GM12878 (cell line): Measurements from ENCODE around the gene CARD11. TPM values are rescaled to one million over a fixed set of nuclear protein-coding genes. Genes with fewer than 3 reads are reported as not detected.

ENCODE experiments used
- ATF2 ChIP-seq: IDR thresholded peaks from 2 replicates; pipeline ENCODE4 v1.6.1; 2012; ENCODE audit warnings: low read length, inconsistent platforms
- BACH1 ChIP-seq: fragments of 450-650 bp; IDR thresholded peaks from 2 replicates; pipeline ENCODE4 v1.6.1; 2017; ENCODE audit warnings: mild to moderate bottlenecking, borderline replicate concordance
- FOXK2 ChIP-seq: fragments of 450-650 bp; IDR thresholded peaks from 2 replicates; pipeline ENCODE4 v1.6.1; 2017; ENCODE audit warnings: mild to moderate bottlenecking, moderate library complexity
- FOXM1 ChIP-seq: IDR thresholded peaks from 2 replicates; pipeline ENCODE4 v1.6.1; 2012; ENCODE audit warnings: low read depth, mild to moderate bottlenecking, inconsistent platforms, low read length, moderate library complexity
- JUNB ChIP-seq: IDR thresholded peaks from 2 replicates; pipeline ENCODE4 v1.6.1; 2016; ENCODE audit warnings: antibody characterized with exemption, mild to moderate bottlenecking
- MTA2 ChIP-seq: fragments of 450-650 bp; IDR thresholded peaks from 2 replicates; pipeline ENCODE4 v1.6.1; 2016; ENCODE audit warnings: low read depth, mild to moderate bottlenecking, moderate library complexity
- MXI1 ChIP-seq: fragments of 150-350 bp; IDR thresholded peaks from 2 replicates; pipeline ENCODE4 v1.6.1; 2011; ENCODE audit warnings: low read depth, mild to moderate bottlenecking, inconsistent platforms, low read length, improper control_type of control experiment
- NFIC ChIP-seq: IDR thresholded peaks from 2 replicates; pipeline ENCODE4 v1.6.1; 2012; ENCODE audit warnings: low read depth, mild to moderate bottlenecking, inconsistent platforms, low read length, moderate library complexity
- NR2C1 ChIP-seq: fragments of 450-650 bp; IDR thresholded peaks from 2 replicates; pipeline ENCODE4 v1.6.1; 2017; ENCODE audit warnings: antibody characterized with exemption, mild to moderate bottlenecking, moderate library complexity
- NR2F1 ChIP-seq: fragments of 450-650 bp; conservative IDR thresholded peaks from 2 replicates; pipeline ENCODE4 v1.6.1; 2017; ENCODE audit warnings: mild to moderate bottlenecking
- POLR2A ChIP-seq: IDR thresholded peaks from 2 replicates; pipeline ENCODE4 v1.6.1; 2011; ENCODE audit warnings: low read depth, mild to moderate bottlenecking, low read length
- RCOR1 ChIP-seq: conservative IDR thresholded peaks from 2 replicates; pipeline ENCODE4 v1.6.1; 2012; ENCODE audit warnings: low read depth, low read length, improper control_type of control experiment
- SUPT20H ChIP-seq: IDR thresholded peaks from 2 replicates; pipeline ENCODE4 v1.6.1; 2011; ENCODE audit warnings: low read depth, mild to moderate bottlenecking, low read length, moderate library complexity, borderline replicate concordance; ENCODE audit not compliant: control insufficient read depth
- ZBTB11 ChIP-seq: fragments of 450-650 bp; formaldehyde crosslinking; IDR thresholded peaks from 2 replicates; pipeline ENCODE4 v1.5.0; 2022; ENCODE audit warnings: mild to moderate bottlenecking, missing genetic modification characterization
- ZNF687 ChIP-seq: fragments of 450-650 bp; IDR thresholded peaks from 2 replicates; pipeline ENCODE4 v1.6.1; 2017; ENCODE audit warnings: mild to moderate bottlenecking, moderate library complexity
- ZZZ3 ChIP-seq: IDR thresholded peaks from 2 replicates; pipeline ENCODE4 v1.6.1; 2011; ENCODE audit warnings: low read depth; ENCODE audit not compliant: control insufficient read depth, insufficient read length
- polyA plus RNA-seq, 11 experiments: library from polyadenylated mRNA; depleted of rRNA in 4 of 11; unstranded in 6 of 11; stranded (reverse) in 5 of 11; fragments of >200 nt; fragmentation: Nextera tagmentation in 4 of 11; fragmentation: Illumina TruSeq in 1 of 11; extraction: Ambion mirVana in 4 of 11; extraction: Trizol in 1 of 11; gene quantifications; 1 replicate in 1 of 11; 2 replicates in 10 of 11; pipeline versions ENCODE4 v1.2.1 to v1.2.3, GENCODE V29; 2011 to 2016; ENCODE audit warnings: inconsistent platforms in 2 of 11, missing spikeins in 2 of 11, low read depth in 1 of 11
- total RNA-seq, 4 experiments: library from RNA; depleted of rRNA in 3 of 4; stranded (reverse); fragments of >200 nt in 3 of 4; fragmentation: Illumina TruSeq in 1 of 4; extraction: Trizol in 1 of 4; gene quantifications; 2 replicates each; pipeline versions ENCODE4 v1.2.1 to v1.2.3, GENCODE V29; 2013 to 2021
- TF ChIP-seq, protein P1 (sequence below): fragments of 450-650 bp; formaldehyde crosslinking; IDR thresholded peaks from 2 replicates; pipeline ENCODE4 v1.4.0; 2020; ENCODE audit warnings: mild to moderate bottlenecking, moderate library complexity

The CARD11 gene
- total and polyA plus RNA-seq, 10 of the 15 experiments (the other 5 are each of a cell fraction or from before 2014, with no cell fraction given): 0.27 to 72.0 (median 28.4) TPM

DNA sequence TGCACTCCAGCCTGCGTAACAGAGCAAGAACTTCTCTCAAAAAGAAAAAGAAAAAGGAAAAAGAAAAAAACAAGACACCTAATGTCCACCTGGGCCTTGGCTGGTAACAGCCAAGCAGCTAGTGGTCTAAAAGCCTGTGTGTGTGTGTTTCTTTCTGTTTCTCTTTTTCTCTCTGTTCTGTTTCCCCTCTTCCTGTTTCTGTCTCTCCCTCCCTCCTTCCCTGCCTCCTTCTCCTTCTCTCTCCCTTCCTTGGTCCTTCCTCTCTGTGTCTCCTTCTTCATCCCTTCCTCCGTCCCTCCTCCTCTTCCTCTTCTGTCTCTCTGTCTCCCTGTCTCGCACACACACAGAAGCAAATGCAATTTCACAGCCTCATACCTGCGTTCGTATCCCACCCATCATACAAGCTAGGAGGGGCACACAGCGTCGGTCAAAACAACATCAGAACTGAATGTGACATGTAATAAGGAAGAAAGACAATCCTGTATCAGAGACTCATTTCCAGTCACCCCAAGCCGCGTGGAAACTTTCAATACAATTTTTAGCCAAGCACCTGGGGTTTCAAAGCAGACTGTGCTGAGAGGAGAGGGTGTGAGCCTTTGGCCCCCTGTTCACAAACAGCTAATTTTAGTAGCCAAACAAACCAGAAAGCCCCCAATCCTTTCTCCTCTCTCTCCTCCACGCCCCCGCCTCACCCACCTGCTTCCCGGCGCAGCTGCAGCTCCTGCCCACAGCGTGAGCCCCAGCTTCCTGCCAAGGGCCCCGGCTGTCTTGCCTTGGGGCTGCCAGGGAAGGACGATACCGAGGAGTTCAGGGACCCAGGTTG lies 149.3 kb downstream of the CARD11 start (continued):
- TF ChIP-seq, protein P1, sequence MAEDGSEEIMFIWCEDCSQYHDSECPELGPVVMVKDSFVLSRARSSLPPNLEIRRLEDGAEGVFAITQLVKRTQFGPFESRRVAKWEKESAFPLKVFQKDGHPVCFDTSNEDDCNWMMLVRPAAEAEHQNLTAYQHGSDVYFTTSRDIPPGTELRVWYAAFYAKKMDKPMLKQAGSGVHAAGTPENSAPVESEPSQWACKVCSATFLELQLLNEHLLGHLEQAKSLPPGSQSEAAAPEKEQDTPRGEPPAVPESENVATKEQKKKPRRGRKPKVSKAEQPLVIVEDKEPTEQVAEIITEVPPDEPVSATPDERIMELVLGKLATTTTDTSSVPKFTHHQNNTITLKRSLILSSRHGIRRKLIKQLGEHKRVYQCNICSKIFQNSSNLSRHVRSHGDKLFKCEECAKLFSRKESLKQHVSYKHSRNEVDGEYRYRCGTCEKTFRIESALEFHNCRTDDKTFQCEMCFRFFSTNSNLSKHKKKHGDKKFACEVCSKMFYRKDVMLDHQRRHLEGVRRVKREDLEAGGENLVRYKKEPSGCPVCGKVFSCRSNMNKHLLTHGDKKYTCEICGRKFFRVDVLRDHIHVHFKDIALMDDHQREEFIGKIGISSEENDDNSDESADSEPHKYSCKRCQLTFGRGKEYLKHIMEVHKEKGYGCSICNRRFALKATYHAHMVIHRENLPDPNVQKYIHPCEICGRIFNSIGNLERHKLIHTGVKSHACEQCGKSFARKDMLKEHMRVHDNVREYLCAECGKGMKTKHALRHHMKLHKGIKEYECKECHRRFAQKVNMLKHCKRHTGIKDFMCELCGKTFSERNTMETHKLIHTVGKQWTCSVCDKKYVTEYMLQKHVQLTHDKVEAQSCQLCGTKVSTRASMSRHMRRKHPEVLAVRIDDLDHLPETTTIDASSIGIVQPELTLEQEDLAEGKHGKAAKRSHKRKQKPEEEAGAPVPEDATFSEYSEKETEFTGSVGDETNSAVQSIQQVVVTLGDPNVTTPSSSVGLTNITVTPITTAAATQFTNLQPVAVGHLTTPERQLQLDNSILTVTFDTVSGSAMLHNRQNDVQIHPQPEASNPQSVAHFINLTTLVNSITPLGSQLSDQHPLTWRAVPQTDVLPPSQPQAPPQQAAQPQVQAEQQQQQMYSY (CRISPR knock-in tag): no peak
- no peak for TF ChIP-seq NR2C1
- TF ChIP-seq MTA2: peak; percentile 61; the same call in 1 of the 2 replicates
- TF ChIP-seq ZNF687: no peak
- no peak for TF ChIP-seq ZBTB11
- TF ChIP-seq POLR2A: peak; percentile 54
- peak; percentile 83; the same call in 1 of the 2 replicates for TF ChIP-seq FOXM1
- TF ChIP-seq BACH1: no peak
- no peak for TF ChIP-seq JUNB
- TF ChIP-seq MXI1: no peak
- peak; percentile 82 for TF ChIP-seq NFIC
- TF ChIP-seq ZZZ3: no peak
- 0 out of 2 replicates have a peak, but pooled peaks have one; percentile 30 for TF ChIP-seq NR2F1
- TF ChIP-seq ATF2: no peak; the same call in 1 of the 2 replicates
- TF ChIP-seq FOXK2: no peak
- TF ChIP-seq RCOR1: no peak
- no peak for TF ChIP-seq SUPT20H
